ENCODE measurements around the gene SPTLC3. TPM values are rescaled to one million over a fixed set of nuclear protein-coding genes. Genes with fewer than 3 reads are reported as not detected.

SPTLC3 gene
- total and polyA plus RNA-seq, 7 donors, result 0.92 to 8.4 (median 4.6) TPM

GRCh38 chr20:13085275-13085674 lies 76.5 kb downstream of the SPTLC3 start:
- no peaks in the 10 kb centered on the region for H3K36me3 ChIP-seq
- intact Hi-C loops (cut with DNase I), result no loop called here
- no peak overlapping the region for H3K27ac ChIP-seq
- no peaks in the 10 kb centered on the region for H3K9me3 ChIP-seq
- H3K27me3 ChIP-seq, result no peaks in the 10 kb centered on the region
- no peak overlapping the region for H3K4me3 ChIP-seq
- no peak for TF ChIP-seq POLR2A (IDR thresholded peaks at IDR 0.05)
- TF ChIP-seq CTCF (IDR thresholded peaks at IDR 0.05), result no peak
- no peak for TF ChIP-seq POLR2AphosphoS5 (IDR thresholded peaks at IDR 0.05)
- TF ChIP-seq EP300 (IDR thresholded peaks at IDR 0.05), result no peak
- H3K4me1 ChIP-seq, result no peaks in the 10 kb centered on the region
- DNase-seq, result no peak
- WGBS, 2 donors, result 64 to 73% methylated on average over 3 of the region's 3 CpGs

- Histone ChIP-seq H3K27me3 (no peaks in the 10 kb centered on the region), H3K27ac (no peak overlapping the region), H3K9me3 (no peaks in the 10 kb centered on the region), H3K4me3 (no peak overlapping the region), H3K36me3 (no peaks in the 10 kb centered on the region), H3K4me1 (no peaks in the 10 kb centered on the region)
- no peak for TF ChIP-seq POLR2A (IDR thresholded peaks at IDR 0.05)
- TF ChIP-seq CTCF (IDR thresholded peaks at IDR 0.05), result no peak
- no peak for TF ChIP-seq EP300 (IDR thresholded peaks at IDR 0.05)
- TF ChIP-seq POLR2AphosphoS5 (IDR thresholded peaks at IDR 0.05), result no peak
- WGBS, 2 donors, result 11 to 63% methylated on average over 1 of the region's 1 CpG
- no peak for DNase-seq
- intact Hi-C loops (cut with DNase I), result no loop called here
These were observed 81.2 kb downstream of the SPTLC3 start for GRCh38 chr20:13089950-13090469.

- 55 to 78% methylated on average over 2 of the region's 2 CpGs for WGBS, 2 donors
These were observed 83.3 kb downstream of the SPTLC3 start for GRCh38 chr20:13092111-13092510.

GRCh38 chr20:13094976-13095375 lies 86.2 kb downstream of the SPTLC3 start:
- intact Hi-C loops (cut with DNase I), result no loop called here
- H3K9me3 ChIP-seq, result no peaks in the 10 kb centered on the region
- 71 to 73% methylated on average over 4 of the region's 4 CpGs for WGBS, 2 donors

More at GRCh38 chr20:13092111-13092510, 83.3 kb downstream of the SPTLC3 start:
- H3K9me3 ChIP-seq, result no peaks in the 10 kb centered on the region
- H3K4me3 ChIP-seq, result no peak overlapping the region
- no peak for DNase-seq
- H3K27ac ChIP-seq, result no peak overlapping the region
- intact Hi-C loops (cut with DNase I), result no loop called here
- no peaks in the 10 kb centered on the region for H3K27me3 ChIP-seq
- no peaks in the 10 kb centered on the region for H3K4me1 ChIP-seq
- no peaks in the 10 kb centered on the region for H3K36me3 ChIP-seq
- no peak for TF ChIP-seq POLR2A (IDR thresholded peaks at IDR 0.05)
- TF ChIP-seq CTCF (IDR thresholded peaks at IDR 0.05), result no peak
- TF ChIP-seq EP300 (IDR thresholded peaks at IDR 0.05), result no peak
- no peak for TF ChIP-seq POLR2AphosphoS5 (IDR thresholded peaks at IDR 0.05)

More at GRCh38 chr20:13094976-13095375, 86.2 kb downstream of the SPTLC3 start:
- DNase-seq, result no peak
- Histone ChIP-seq H3K4me1 (no peaks in the 10 kb centered on the region), H3K27me3 (no peaks in the 10 kb centered on the region), H3K27ac (no peak overlapping the region), H3K4me3 (no peak overlapping the region), H3K36me3 (no peaks in the 10 kb centered on the region)
- TF ChIP-seq POLR2AphosphoS5 (IDR thresholded peaks at IDR 0.05), result no peak
- no peak for TF ChIP-seq EP300 (IDR thresholded peaks at IDR 0.05)
- TF ChIP-seq CTCF (IDR thresholded peaks at IDR 0.05), result no peak
- no peak for TF ChIP-seq POLR2A (IDR thresholded peaks at IDR 0.05)

Measured in sigmoid colon (tissue), 7 donors.